Keratinocyte (primary cell): ENCODE results near the gene MYCBP2.

Experiments used
- CTCF ChIP-seq, 3 experiments: IDR thresholded peaks in 1 of 3; conservative IDR thresholded peaks in 1 of 3; optimal IDR thresholded peaks in 1 of 3; 2 replicates in 2 of 3; 3 replicates in 1 of 3; pipeline versions ENCODE3 to v1.5.1; 2011; ENCODE audit warnings: low read length in 3 of 3, mild to moderate bottlenecking in 3 of 3, moderate library complexity in 2 of 3, control low read depth in 1 of 3, inconsistent platforms in 1 of 3; ENCODE audit not compliant: insufficient read depth in 2 of 3; ENCODE audit errors: extremely low read depth in 1 of 3
- EZH2 ChIP-seq: IDR thresholded peaks from one replicate; pipeline ENCODE4 v1.6.1; 2012; ENCODE audit warnings: inconsistent platforms, mild to moderate bottlenecking, low read length, moderate library complexity

DNA sequence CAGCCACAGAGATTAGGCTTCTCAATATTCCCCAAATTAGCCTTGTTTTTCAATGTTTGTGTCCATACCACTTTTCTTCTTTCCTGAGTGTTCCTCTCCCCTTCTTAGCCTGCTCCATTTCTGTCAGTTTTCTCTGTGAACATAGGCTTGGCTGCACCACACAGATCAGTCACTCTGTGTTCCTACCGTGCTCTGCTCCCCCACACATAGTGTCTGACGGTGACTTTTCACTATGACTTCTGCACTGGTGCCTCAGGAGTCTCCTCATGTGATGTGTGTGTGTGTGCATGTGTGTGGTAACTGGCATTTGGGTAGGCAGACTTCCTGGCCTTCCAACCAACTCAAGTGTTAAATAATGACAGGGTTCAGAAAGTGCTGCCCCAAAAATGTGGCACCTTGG is 47.9 kb upstream of the MYCBP2 start:
- no peak for TF ChIP-seq EZH2
- TF ChIP-seq CTCF (optimal IDR thresholded peaks at IDR 0.05 in 1 of 3, IDR thresholded peaks at IDR 0.05 in 1 of 3, conservative IDR thresholded peaks at IDR 0.05 in 1 of 3; ENCODE audit: extremely low read depth in 1 of 3, insufficient read depth in 2 of 3, low read length in 3 of 3) = no peak
